H9 (cell line): ENCODE results near the gene FANCC. TPM values are rescaled to one million over a fixed set of nuclear protein-coding genes. Genes with fewer than 3 reads are reported as not detected.
A peak's percentile ranks its signal among the peaks of the same experiment; 100 is the strongest.

ENCODE experiments used
- DNase-seq: peaks from one replicate; pipeline ENCODE4 v3.0.0-alpha.2; 2017
- H2AFZ ChIP-seq: one replicate; pipeline ENCODE4 v1.6.1; 2013; ENCODE audit warnings: mild to moderate bottlenecking, low read length, control low read depth, moderate library complexity
- H2AK5ac ChIP-seq: 2 replicates; pipeline ENCODE4 v1.6.1; 2013; ENCODE audit warnings: low read length, control low read depth, mixed read lengths; ENCODE audit not compliant: insufficient read length
- H2BK120ac ChIP-seq: one replicate; pipeline ENCODE4 v1.6.1; 2013; ENCODE audit warnings: low read depth, mild to moderate bottlenecking, low read length, control low read depth, inconsistent platforms; ENCODE audit not compliant: poor library complexity, severe bottlenecking
- H2BK12ac ChIP-seq: 2 replicates; pipeline ENCODE4 v1.6.1; 2013; ENCODE audit warnings: low read length, control low read depth, mixed read lengths, low read depth; ENCODE audit not compliant: insufficient read length
- H2BK15ac ChIP-seq: 2 replicates; pipeline ENCODE4 v1.6.1; 2013; ENCODE audit warnings: low read depth, low read length, control low read depth
- H2BK20ac ChIP-seq: one replicate; pipeline ENCODE4 v1.6.1; 2013; ENCODE audit warnings: low read depth, mild to moderate bottlenecking, low read length, control low read depth, inconsistent platforms; ENCODE audit not compliant: poor library complexity, severe bottlenecking
- H2BK5ac ChIP-seq: 2 replicates; pipeline ENCODE4 v1.6.1; 2013; ENCODE audit warnings: low read length, control low read depth, mixed read lengths; ENCODE audit not compliant: insufficient read length
- H3K14ac ChIP-seq: 2 replicates; pipeline ENCODE4 v1.6.1; 2013; ENCODE audit warnings: low read length, control low read depth; ENCODE audit not compliant: insufficient read depth
- H3K18ac ChIP-seq: 2 replicates; pipeline ENCODE4 v1.6.1; 2013; ENCODE audit warnings: low read depth, mild to moderate bottlenecking, mixed read lengths, low read length, control low read depth; ENCODE audit not compliant: insufficient read length
- H3K23ac ChIP-seq: 2 replicates; pipeline ENCODE4 v1.6.1; 2013; ENCODE audit warnings: low read length, control low read depth, mixed read lengths, low read depth; ENCODE audit not compliant: insufficient read length
- H3K23me2 ChIP-seq: 2 replicates; pipeline ENCODE4 v1.6.1; 2013; ENCODE audit warnings: low read depth, mild to moderate bottlenecking, mixed read lengths, low read length, control low read depth; ENCODE audit not compliant: insufficient read length, poor library complexity, severe bottlenecking
- H3K27ac ChIP-seq: 2 replicates; pipeline ENCODE4 v1.5.1; 2013; ENCODE audit warnings: low read length, control low read depth, mixed read lengths, low read depth; ENCODE audit not compliant: insufficient read length
- H3K27me3 ChIP-seq: 2 replicates; pipeline ENCODE4 v1.6.1; 2013; ENCODE audit warnings: low read length, control low read depth, inconsistent platforms; ENCODE audit not compliant: insufficient read depth
- H3K4ac ChIP-seq: 2 replicates; pipeline ENCODE4 v1.6.1; 2013; ENCODE audit warnings: low read depth, mild to moderate bottlenecking, control low read depth, inconsistent platforms, low read length, moderate library complexity
- H3K4me1 ChIP-seq: 2 replicates; pipeline ENCODE4 v1.6.1; 2013; ENCODE audit warnings: low read length, control low read depth, inconsistent platforms; ENCODE audit not compliant: insufficient read depth
- H3K4me2 ChIP-seq: 2 replicates; pipeline ENCODE4 v1.6.1; 2013; ENCODE audit warnings: low read length, control low read depth, mixed read lengths; ENCODE audit not compliant: insufficient read length, insufficient read depth
- H3K56ac ChIP-seq: 2 replicates; pipeline ENCODE4 v1.6.1; 2013; ENCODE audit warnings: low read depth, mild to moderate bottlenecking, mixed read lengths, low read length, control low read depth; ENCODE audit not compliant: insufficient read length
- H3K79me1 ChIP-seq: 2 replicates; pipeline ENCODE4 v1.6.1; 2013; ENCODE audit warnings: low read depth, mild to moderate bottlenecking, moderate library complexity, low read length, control low read depth, inconsistent platforms; ENCODE audit not compliant: insufficient read depth, poor library complexity, severe bottlenecking
- H3K79me2 ChIP-seq: 2 replicates; pipeline ENCODE4 v1.6.1; 2013; ENCODE audit warnings: low read length, control low read depth, inconsistent platforms; ENCODE audit not compliant: insufficient read depth
- H3K9ac ChIP-seq: 2 replicates; pipeline ENCODE4 v1.6.1; 2013; ENCODE audit warnings: low read length, control low read depth, mixed read lengths; ENCODE audit not compliant: insufficient read length; ENCODE audit errors: extremely low read depth
- H3K9me3 ChIP-seq: one replicate; pipeline ENCODE4 v1.6.1; 2013; ENCODE audit warnings: low read depth, low read length, inconsistent platforms; ENCODE audit not compliant: control insufficient read depth
- H3T11ph ChIP-seq: one replicate; pipeline ENCODE4 v1.6.1; 2013; ENCODE audit warnings: mild to moderate bottlenecking, low read length, control low read depth, inconsistent platforms
- H4K20me1 ChIP-seq: one replicate; pipeline ENCODE4 v1.6.1; 2013; ENCODE audit not compliant: control insufficient read depth, insufficient read length, insufficient read depth
- H4K5ac ChIP-seq: 2 replicates; pipeline ENCODE4 v1.6.1; 2013; ENCODE audit warnings: low read depth, mild to moderate bottlenecking, mixed read lengths, low read length, control low read depth; ENCODE audit not compliant: insufficient read length
- H4K8ac ChIP-seq: replicated peaks from 2 replicates; pipeline ENCODE4 v1.6.1; 2013; ENCODE audit warnings: low read length, control low read depth, mixed read lengths, low read depth; ENCODE audit not compliant: insufficient read length
- H4K91ac ChIP-seq: 2 replicates; pipeline ENCODE4 v1.6.1; 2013; ENCODE audit warnings: low read depth, mild to moderate bottlenecking, moderate library complexity, mixed read lengths, low read length, control low read depth; ENCODE audit not compliant: insufficient read length
- H3K27ac Mint-ChIP-seq, 3 experiments: 2 replicates in 2 of 3; 3 replicates in 1 of 3; pipeline ENCODE4 v1.8.0; 2020 to 2021; ENCODE audit warnings: mixed read lengths in 3 of 3, mild to moderate bottlenecking in 1 of 3, moderate library complexity in 1 of 3
- H3K27me3 Mint-ChIP-seq: 2 replicates; pipeline ENCODE4 v1.8.0; 2021; ENCODE audit warnings: low read depth, mild to moderate bottlenecking, moderate library complexity, mixed read lengths
- H3K36me3 Mint-ChIP-seq, 3 experiments: 2 replicates in 2 of 3; 3 replicates in 1 of 3; pipeline ENCODE4 v1.8.0; 2020 to 2021; ENCODE audit warnings: low read depth in 3 of 3, mixed read lengths in 3 of 3; ENCODE audit not compliant: insufficient read depth in 1 of 3
- H3K4me1 Mint-ChIP-seq, 2 experiments: 2 replicates each; pipeline ENCODE4 v1.8.0; 2020; ENCODE audit warnings: mixed read lengths in 2 of 2
- H3K4me3 Mint-ChIP-seq, 2 experiments: 2 replicates in 1 of 2; 3 replicates in 1 of 2; pipeline ENCODE4 v1.8.0; 2020 to 2021; ENCODE audit warnings: mild to moderate bottlenecking in 2 of 2, mixed read lengths in 2 of 2, moderate library complexity in 1 of 2
- H3K9me3 Mint-ChIP-seq, 2 experiments: 2 replicates in 1 of 2; 3 replicates in 1 of 2; pipeline ENCODE4 v1.8.0; 2020; ENCODE audit warnings: mild to moderate bottlenecking in 2 of 2, mixed read lengths in 2 of 2, moderate library complexity in 1 of 2
- CTCF ChIP-seq: fragments of 200-600 bp; sonication (generic); conservative IDR thresholded peaks from 3 replicates; pipeline ENCODE4 v1.8.0; 2021; ENCODE audit warnings: antibody characterized with exemption, mild to moderate bottlenecking
- WGBS: extraction: QIAGEN DNeasy Blood & Tissue Kit; methylation state at CpG from one replicate; pipeline ENCODE4 v1.1.7; 2013; ENCODE audit warnings: missing lambda C conversion rate, low lambda C conversion rate, mixed read lengths; ENCODE audit not compliant: insufficient read length; ENCODE audit errors: extremely low coverage; 5-methylcytosine and 5-hydroxymethylcytosine counted together
- total RNA-seq: library from RNA; stranded (reverse); gene quantifications from 2 replicates; pipeline ENCODE4 v1.2.1, GENCODE V29; 2021

Gene FANCC
- total RNA-seq, 1 experiment from 2014 or later, result 14.6 TPM

GRCh38 chr9:95070549-95071021 is 246.9 kb downstream of the FANCC start:
- Histone ChIP-seq H3K4me1 (no peaks in the 10 kb centered on the region; the same call in 1 of the 2 replicates), H3K4ac (no peak overlapping the region), H3K27me3 (no peaks in the 10 kb centered on the region), H2AK5ac (no peak overlapping the region), H3K27ac (no peak overlapping the region), H4K8ac (no peak overlapping the region), H4K20me1 (no peaks in the 10 kb centered on the region), H3K56ac (no peak overlapping the region), H3K4me2 (no peak overlapping the region), H2AFZ (no peak overlapping the region), H2BK120ac (no peak overlapping the region), H3T11ph (no peak overlapping the region), H2BK12ac (no peak overlapping the region), H3K79me1 (no peaks in the 10 kb centered on the region), H3K9ac (no peak overlapping the region), H2BK20ac (no peak overlapping the region), H3K18ac (no peak overlapping the region), H3K9me3 (no peaks in the 10 kb centered on the region), H4K5ac (no peak overlapping the region), H3K23ac (no peak overlapping the region), H3K14ac (no peak overlapping the region), H3K23me2 (no peaks in the 10 kb centered on the region), H4K91ac (no peak overlapping the region), H2BK5ac (no peak overlapping the region), H2BK15ac (no peak overlapping the region), H3K79me2 (no peaks in the 10 kb centered on the region)
- H3K27me3 Mint-ChIP-seq, result no peaks in the 10 kb centered on the region; the same call in 1 of the 2 replicates
- H3K27ac Mint-ChIP-seq, result no peak overlapping the region; a peak in 1 of 7 replicates
- no peak overlapping the region for H3K4me3 Mint-ChIP-seq
- peaks cover 0 to 4% (median 3%) of the 10 kb centered on the region in 3 experiments; a peak in 2 of 7 replicates for H3K36me3 Mint-ChIP-seq
- no CpG with 5 or more reads among the region's 8 CpGs for WGBS
- H3K9me3 Mint-ChIP-seq, result no peaks in the 10 kb centered on the region
- DNase-seq, result peak; percentile 38
- TF ChIP-seq CTCF, result no peak
- peaks cover 7 to 8% of the 10 kb centered on the region in 2 experiments for H3K4me1 Mint-ChIP-seq
